Measurements from ENCODE around the gene TNRC18. TPM values are rescaled to one million over a fixed set of nuclear protein-coding genes. Genes with fewer than 3 reads are reported as not detected.
"Not testable (repeated sequence)": the region's sequence is repeated elsewhere in the genome, so short reads cannot be mapped to it uniquely, and the experiment has no call there.

TNRC18 gene
- total and polyA plus RNA-seq, 4 donors = 2.3 to 37.1 (median 20.4) TPM

- DNase-seq (ENCODE audit: low spot score) = no peak
- no peaks in the 10 kb centered on the region for H3K4me1 ChIP-seq (ENCODE audit: control insufficient read depth in 4 of 4, insufficient read depth in 4 of 4, low read length in 3 of 4)
- H3K9ac ChIP-seq (ENCODE audit: low read depth in 1 of 2, low read length in 2 of 2) = no peak overlapping the region
- H3K4me3 ChIP-seq (ENCODE audit: low read depth in 1 of 3, low read length in 3 of 3) = no peak overlapping the region
- WGBS = 97% methylated on average over 14 of the region's 14 CpGs
- TF ChIP-seq REST (IDR thresholded peaks at IDR 0.05) = no peak
- TF ChIP-seq SP1 (IDR thresholded peaks at IDR 0.05) = no peak
- no peak for TF ChIP-seq CTCF (IDR thresholded peaks at IDR 0.05; ENCODE audit: low read depth, low read length, missing input control)
- no peak for TF ChIP-seq YY1 (IDR thresholded peaks at IDR 0.05)
- TF ChIP-seq HNF4G (IDR thresholded peaks at IDR 0.05) = no peak
- TF ChIP-seq ATF3 (IDR thresholded peaks at IDR 0.05) = no peak
- TF ChIP-seq NR2F2 (IDR thresholded peaks at IDR 0.05) = no peak
- TF ChIP-seq FOXA1 (IDR thresholded peaks at IDR 0.05) = no peak
- TF ChIP-seq EGR1 (IDR thresholded peaks at IDR 0.05; ENCODE audit: low read depth in 2 of 2) = no peak
- TF ChIP-seq RXRA (IDR thresholded peaks at IDR 0.05) = no peak
- H3K27ac ChIP-seq (ENCODE audit: low read depth in 1 of 2, low read length in 2 of 2) = no peak overlapping the region
- no peaks in the 10 kb centered on the region for H3K27me3 ChIP-seq (ENCODE audit: control insufficient read depth in 4 of 4, insufficient read depth in 4 of 4, low read length in 3 of 4)
- peaks cover 0 to 6% (median 2%) of the 10 kb centered on the region in 4 donors for H3K9me3 ChIP-seq (ENCODE audit: control insufficient read depth in 4 of 4, low read length in 3 of 4)
- H3K36me3 ChIP-seq (ENCODE audit: control insufficient read depth in 4 of 4, insufficient read depth in 3 of 4, low read depth in 1 of 4, low read length in 3 of 4) = peaks cover 29 to 51% (median 36%) of the 10 kb centered on the region in 4 donors
These were observed 107.9 kb downstream of the TNRC18 start for GRCh38 chr7:5315761-5316160.

- TF ChIP-seq RXRA (IDR thresholded peaks at IDR 0.05) = no peak
- 93% methylated on average over 19 of the region's 19 CpGs for WGBS
- Histone ChIP-seq H3K4me1 (ENCODE audit: control insufficient read depth in 4 of 4, insufficient read depth in 4 of 4, low read length in 3 of 4) (no peaks in the 10 kb centered on the region), H3K9ac (ENCODE audit: low read depth in 1 of 2, low read length in 2 of 2) (no peak overlapping the region), H3K9me3 (ENCODE audit: control insufficient read depth in 4 of 4, low read length in 3 of 4) (peaks cover 0 to 6% (median 2%) of the 10 kb centered on the region in 4 donors), H3K36me3 (ENCODE audit: control insufficient read depth in 4 of 4, insufficient read depth in 3 of 4, low read depth in 1 of 4, low read length in 3 of 4) (peaks cover 26 to 46% (median 30%) of the 10 kb centered on the region in 4 donors), H3K27ac (ENCODE audit: low read depth in 1 of 2, low read length in 2 of 2) (no peak overlapping the region), H3K27me3 (ENCODE audit: control insufficient read depth in 4 of 4, insufficient read depth in 4 of 4, low read length in 3 of 4) (no peaks in the 10 kb centered on the region), H3K4me3 (ENCODE audit: low read depth in 1 of 3, low read length in 3 of 3) (no peak overlapping the region)
- DNase-seq (ENCODE audit: low spot score) = no peak
These were observed 108.8 kb downstream of the TNRC18 start for GRCh38 chr7:5314864-5315263.

GRCh38 chr7:5313076-5313885, 110.4 kb downstream of the TNRC18 start:
- H3K9ac ChIP-seq (ENCODE audit: low read depth in 1 of 2, low read length in 2 of 2) = not testable (repeated sequence)

GRCh38 chr7:5312276-5313070, 111.2 kb downstream of the TNRC18 start:
- H3K27me3 ChIP-seq (ENCODE audit: control insufficient read depth in 4 of 4, insufficient read depth in 4 of 4, low read length in 3 of 4); H3K27ac ChIP-seq (ENCODE audit: low read depth in 1 of 2, low read length in 2 of 2); DNase-seq (ENCODE audit: low spot score); H3K4me1 ChIP-seq (ENCODE audit: control insufficient read depth in 4 of 4, insufficient read depth in 4 of 4, low read length in 3 of 4); H3K9me3 ChIP-seq (ENCODE audit: control insufficient read depth in 4 of 4, low read length in 3 of 4); H3K4me3 ChIP-seq (ENCODE audit: low read depth in 1 of 3, low read length in 3 of 3); H3K9ac ChIP-seq (ENCODE audit: low read depth in 1 of 2, low read length in 2 of 2): not testable (repeated sequence)
- peaks cover 23 to 53% (median 26%) of the 10 kb centered on the region in 4 donors for H3K36me3 ChIP-seq (ENCODE audit: control insufficient read depth in 4 of 4, insufficient read depth in 3 of 4, low read depth in 1 of 4, low read length in 3 of 4)
- 94% methylated on average over 39 of the region's 46 CpGs for WGBS

More at GRCh38 chr7:5313076-5313885, 110.4 kb downstream of the TNRC18 start:
- peaks cover 20 to 45% (median 24%) of the 10 kb centered on the region in 4 donors for H3K36me3 ChIP-seq (ENCODE audit: control insufficient read depth in 4 of 4, insufficient read depth in 3 of 4, low read depth in 1 of 4, low read length in 3 of 4)
- H3K27me3 ChIP-seq (ENCODE audit: control insufficient read depth in 4 of 4, insufficient read depth in 4 of 4, low read length in 3 of 4); DNase-seq (ENCODE audit: low spot score); H3K4me3 ChIP-seq (ENCODE audit: low read depth in 1 of 3, low read length in 3 of 3); H3K9me3 ChIP-seq (ENCODE audit: control insufficient read depth in 4 of 4, low read length in 3 of 4); H3K27ac ChIP-seq (ENCODE audit: low read depth in 1 of 2, low read length in 2 of 2); H3K4me1 ChIP-seq (ENCODE audit: control insufficient read depth in 4 of 4, insufficient read depth in 4 of 4, low read length in 3 of 4): not testable (repeated sequence)
- 92% methylated on average over 48 of the region's 48 CpGs for WGBS

All from liver (tissue), 9 donors.